ENCODE results near the gene SH3BGR. TPM values are rescaled to one million over a fixed set of nuclear protein-coding genes. Genes with fewer than 3 reads are reported as not detected.
"Not testable (repeated sequence)": the region's sequence is repeated elsewhere in the genome, so short reads cannot be mapped to it uniquely, and the experiment has no call there.

SH3BGR gene
- 3.6 TPM for polyA plus RNA-seq (2013, experiment 1 of 2)
- polyA plus RNA-seq (2013, experiment 2 of 2): 3.4 TPM

DNA sequence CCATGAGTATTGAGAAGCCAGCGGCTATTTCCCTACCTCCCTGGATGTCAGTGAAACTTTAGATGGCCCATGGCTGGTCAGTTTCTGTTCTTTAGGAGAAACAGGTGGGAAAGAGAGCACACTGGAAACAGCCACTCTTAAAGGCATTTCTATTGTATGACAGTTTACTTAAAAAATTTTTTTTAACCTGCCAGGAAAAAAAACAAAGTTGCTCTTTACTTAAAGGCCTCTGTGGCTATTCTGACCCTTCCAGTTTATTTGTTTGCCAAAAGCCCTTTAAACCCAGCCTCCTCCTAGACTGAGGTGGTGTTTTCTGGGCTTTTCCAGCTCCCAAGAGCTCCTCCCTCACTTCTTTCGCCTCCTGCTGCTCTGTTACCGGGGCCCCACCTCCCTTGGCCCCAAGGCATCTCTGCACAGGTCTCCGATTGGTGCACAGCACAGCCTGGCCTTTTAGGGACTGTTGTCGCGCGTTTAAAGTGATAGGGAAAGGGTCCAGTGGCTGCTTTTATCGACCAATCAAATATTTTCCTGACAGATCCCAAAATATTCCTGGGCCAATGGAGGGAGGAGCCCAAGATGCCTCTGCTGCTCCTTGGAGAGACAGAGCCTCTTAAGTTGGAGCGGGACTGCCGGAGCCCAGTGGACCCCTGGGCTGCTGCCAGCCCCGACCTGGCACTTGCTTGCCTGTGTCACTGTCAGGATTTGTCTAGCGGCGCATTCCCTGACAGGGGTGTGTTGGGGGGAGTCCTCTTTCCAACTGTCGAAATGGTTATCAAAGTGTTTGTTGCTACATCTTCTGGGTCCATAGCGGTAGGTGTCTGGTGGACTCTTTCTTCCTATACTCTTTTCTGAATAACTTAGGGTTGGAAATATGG lies at the start of gene SH3BGR:
Gene SH3BGR, plus strand, starts transcription at position 639 of the 875 bp plus-strand sequence. Its CDS starts 127 bp downstream, at position 766.
- Histone ChIP-seq H4K91ac (ENCODE audit: low read length) (no peak within 1 kb of the TSS), H3K18ac (ENCODE audit: low read depth in 1 of 2, low read length in 2 of 2) (no peak within 1 kb of the TSS), H3K27ac (ENCODE audit: low read length, poor library complexity, severe bottlenecking) (no peak within 1 kb of the TSS), H2BK5ac (ENCODE audit: low read depth, low read length, poor library complexity, severe bottlenecking) (no peak within 1 kb of the TSS), H2BK15ac (ENCODE audit: low read depth, poor library complexity, severe bottlenecking) (peak within 1 kb of the TSS; percentile 52), H3K4me2 (ENCODE audit: low read length, poor library complexity, severe bottlenecking) (no peak within 1 kb of the TSS), H3K9ac (ENCODE audit: low read length) (peak within 1 kb of the TSS; percentile 71), H3K9me3 (ENCODE audit: control insufficient read depth, low read length) (no peaks in the 10 kb centered on the region), H3K27me3 (ENCODE audit: control insufficient read depth in 1 of 2, insufficient read depth in 1 of 2, low read length in 2 of 2) (peaks cover 0 to 4% of the 10 kb centered on the region in 2 experiments), H2AK5ac (ENCODE audit: low read length, severe bottlenecking) (no peak within 1 kb of the TSS), H3K79me1 (replicated peaks; ENCODE audit: low read length, poor library complexity, severe bottlenecking) (peaks cover 4% of the 10 kb centered on the region), H3K4me1 (ENCODE audit: control insufficient read depth, insufficient read depth, low read depth, low read length) (peaks cover 1% of the 10 kb centered on the region), H2BK120ac (ENCODE audit: low read depth, low read length) (no peak within 1 kb of the TSS), H3K4ac (ENCODE audit: low read depth in 1 of 2, low read length in 2 of 2) (peak within 1 kb of the TSS in 1 of 2 experiments; percentile 27), H3K14ac (ENCODE audit: low read length in 2 of 2) (no peak within 1 kb of the TSS), H3K36me3 (ENCODE audit: control insufficient read depth in 1 of 2, insufficient read depth in 2 of 2, low read depth in 1 of 2, low read length in 2 of 2) (no peaks in the 10 kb centered on the region), H2AFZ (ENCODE audit: low read depth, low read length) (no peak within 1 kb of the TSS), H4K8ac (ENCODE audit: low read length) (no peak within 1 kb of the TSS), H2BK12ac (ENCODE audit: low read length in 2 of 2) (no peak within 1 kb of the TSS), H3K4me3 (ENCODE audit: insufficient read depth in 1 of 2, low read depth in 1 of 2, low read length in 2 of 2) (peak within 1 kb of the TSS in 1 of 2 experiments; percentile 64), H3K23ac (ENCODE audit: low read length in 2 of 2) (no peak within 1 kb of the TSS)
- DNase-seq: no peak
- 77% methylated on average over 15 of the region's 15 CpGs for WGBS

DNA sequence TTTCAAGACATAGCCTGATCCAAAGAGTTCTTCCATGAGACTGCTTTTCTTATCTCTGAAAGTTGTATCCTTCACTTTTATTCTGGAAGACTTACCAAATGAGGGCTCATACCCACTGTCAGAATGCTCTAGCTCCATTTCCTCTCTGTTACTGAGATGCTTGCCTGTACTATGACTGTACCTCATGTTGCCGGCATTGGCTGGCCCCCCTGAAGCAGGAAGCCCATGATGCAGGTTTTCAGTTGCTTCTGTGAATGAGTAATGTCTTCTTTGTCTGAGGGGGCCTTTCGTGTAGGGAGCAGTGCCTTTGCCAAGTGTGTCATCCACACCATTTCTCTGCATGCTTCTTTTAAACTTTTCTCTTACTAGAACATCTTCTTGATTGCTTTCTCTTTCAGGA lies 45.7 kb upstream of the SH3BGR start:
- no peak overlapping the region for H2AK5ac ChIP-seq (ENCODE audit: low read length, severe bottlenecking)
- H3K9me3 ChIP-seq (ENCODE audit: control insufficient read depth, low read length): peaks cover 16% of the 10 kb centered on the region
- no peak overlapping the region for H3K14ac ChIP-seq (ENCODE audit: low read length in 2 of 2)
- no peak overlapping the region for H3K4ac ChIP-seq (ENCODE audit: low read depth in 1 of 2, low read length in 2 of 2)
- no peak overlapping the region for H4K91ac ChIP-seq (ENCODE audit: low read length)
- no peak overlapping the region for H2BK120ac ChIP-seq (ENCODE audit: low read depth, low read length)
- H3K79me1 ChIP-seq (replicated peaks; ENCODE audit: low read length, poor library complexity, severe bottlenecking): peaks cover 2% of the 10 kb centered on the region
- H2BK5ac ChIP-seq (ENCODE audit: low read depth, low read length, poor library complexity, severe bottlenecking): no peak overlapping the region
- no peak overlapping the region for H2BK15ac ChIP-seq (ENCODE audit: low read depth, poor library complexity, severe bottlenecking)
- no peaks in the 10 kb centered on the region for H3K4me1 ChIP-seq (ENCODE audit: control insufficient read depth, insufficient read depth, low read depth, low read length)
- no peak overlapping the region for H4K8ac ChIP-seq (ENCODE audit: low read length)
- no peak overlapping the region for H3K27ac ChIP-seq (ENCODE audit: low read length, poor library complexity, severe bottlenecking)
- H3K23ac ChIP-seq (ENCODE audit: low read length in 2 of 2): no peak overlapping the region
- no peaks in the 10 kb centered on the region for H3K27me3 ChIP-seq (ENCODE audit: control insufficient read depth in 1 of 2, insufficient read depth in 1 of 2, low read length in 2 of 2)
- H3K9ac ChIP-seq (ENCODE audit: low read length): no peak overlapping the region
- H3K18ac ChIP-seq (ENCODE audit: low read depth in 1 of 2, low read length in 2 of 2): no peak overlapping the region
- peaks cover 17 to 44% of the 10 kb centered on the region in 2 experiments for H3K36me3 ChIP-seq (ENCODE audit: control insufficient read depth in 1 of 2, insufficient read depth in 2 of 2, low read depth in 1 of 2, low read length in 2 of 2)
- no peak overlapping the region for H2BK12ac ChIP-seq (ENCODE audit: low read length in 2 of 2)
- H2AFZ ChIP-seq (ENCODE audit: low read depth, low read length): no peak overlapping the region
- H3K4me3 ChIP-seq (ENCODE audit: insufficient read depth in 1 of 2, low read depth in 1 of 2, low read length in 2 of 2): no peak overlapping the region
- DNase-seq: no peak
- no peak overlapping the region for H3K4me2 ChIP-seq (ENCODE audit: low read length, poor library complexity, severe bottlenecking)
- 100% methylated on average over 2 of the region's 2 CpGs for WGBS

DNA sequence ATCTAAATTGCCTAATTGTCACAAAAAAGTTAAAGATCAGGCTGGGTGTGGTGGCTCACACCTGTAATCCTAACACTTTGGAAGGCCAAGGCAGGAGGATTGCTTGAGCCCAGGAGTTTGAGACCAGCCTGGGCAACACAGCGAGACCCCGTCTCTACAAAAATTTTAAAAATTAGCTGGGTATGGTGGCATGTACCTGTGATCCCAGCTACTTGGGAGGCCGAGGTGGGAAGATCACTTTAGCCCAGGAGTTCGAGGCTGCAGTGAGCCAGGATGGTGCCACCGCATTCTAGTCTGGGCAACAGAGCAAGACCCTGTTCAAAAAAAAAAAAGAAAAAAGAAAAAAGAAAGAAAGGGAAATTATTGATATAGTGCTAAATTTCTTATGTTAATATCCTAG lies 32.6 kb upstream of the SH3BGR start:
- not testable (repeated sequence) for H2AFZ ChIP-seq (ENCODE audit: low read depth, low read length); H3K18ac ChIP-seq (ENCODE audit: low read depth in 1 of 2, low read length in 2 of 2); H4K91ac ChIP-seq (ENCODE audit: low read length); H3K4me1 ChIP-seq (ENCODE audit: control insufficient read depth, insufficient read depth, low read depth, low read length); H3K27ac ChIP-seq (ENCODE audit: low read length, poor library complexity, severe bottlenecking); H3K23ac ChIP-seq (ENCODE audit: low read length in 2 of 2); H3K14ac ChIP-seq (ENCODE audit: low read length in 2 of 2); H2BK5ac ChIP-seq (ENCODE audit: low read depth, low read length, poor library complexity, severe bottlenecking); H3K4me3 ChIP-seq (ENCODE audit: insufficient read depth in 1 of 2, low read depth in 1 of 2, low read length in 2 of 2); H4K8ac ChIP-seq (ENCODE audit: low read length); H3K4ac ChIP-seq (ENCODE audit: low read depth in 1 of 2, low read length in 2 of 2); H3K27me3 ChIP-seq (ENCODE audit: control insufficient read depth in 1 of 2, insufficient read depth in 1 of 2, low read length in 2 of 2); H2BK15ac ChIP-seq (ENCODE audit: low read depth, poor library complexity, severe bottlenecking); H3K36me3 ChIP-seq (ENCODE audit: control insufficient read depth in 1 of 2, insufficient read depth in 2 of 2, low read depth in 1 of 2, low read length in 2 of 2); H3K9me3 ChIP-seq (ENCODE audit: control insufficient read depth, low read length); H3K4me2 ChIP-seq (ENCODE audit: low read length, poor library complexity, severe bottlenecking); H2BK12ac ChIP-seq (ENCODE audit: low read length in 2 of 2); H2BK120ac ChIP-seq (ENCODE audit: low read depth, low read length); H3K79me1 ChIP-seq (replicated peaks; ENCODE audit: low read length, poor library complexity, severe bottlenecking); DNase-seq; H2AK5ac ChIP-seq (ENCODE audit: low read length, severe bottlenecking); H3K9ac ChIP-seq (ENCODE audit: low read length)
- WGBS: 96% methylated on average over 4 of the region's 5 CpGs

DNA sequence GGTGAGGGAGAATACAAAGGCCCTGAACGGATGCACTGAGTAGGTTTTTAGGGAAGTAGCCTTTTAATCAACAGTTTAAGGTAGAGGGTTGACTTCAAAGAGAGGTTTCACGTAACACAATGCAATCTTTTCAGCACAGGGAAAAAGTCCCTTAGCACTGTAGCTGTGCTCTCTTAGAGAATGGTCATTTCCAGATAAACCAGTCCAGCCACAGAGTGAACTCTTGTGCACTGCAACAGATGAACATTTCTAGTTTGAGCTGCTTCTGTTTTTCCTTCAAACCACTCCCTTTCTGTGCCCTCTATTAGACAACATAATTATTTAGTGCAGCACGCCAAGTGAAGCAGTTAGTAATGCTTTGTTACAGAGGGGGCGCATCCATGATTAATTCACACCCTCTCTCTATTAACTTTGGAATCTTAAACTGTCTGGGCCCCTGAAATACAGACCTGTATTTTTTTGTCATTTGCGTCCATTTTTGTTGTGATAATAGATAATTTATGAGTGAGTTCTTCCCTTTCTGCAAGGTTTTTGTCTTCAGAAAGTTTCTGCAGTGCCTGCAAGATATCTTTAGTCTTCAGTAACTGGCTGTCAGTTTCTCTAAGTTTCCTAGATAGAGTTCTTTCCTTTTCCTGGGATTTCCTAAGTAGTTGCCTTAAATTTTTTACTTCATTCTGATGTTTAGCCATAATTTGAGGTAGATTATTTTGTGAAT lies 29.1 kb upstream of the SH3BGR start:
- no peaks in the 10 kb centered on the region for H3K27me3 ChIP-seq (ENCODE audit: control insufficient read depth in 1 of 2, insufficient read depth in 1 of 2, low read length in 2 of 2)
- 62% methylated on average over 4 of the region's 5 CpGs for WGBS
- H3K4ac ChIP-seq (ENCODE audit: low read depth in 1 of 2, low read length in 2 of 2): no peak overlapping the region
- H3K9me3 ChIP-seq (ENCODE audit: control insufficient read depth, low read length): no peaks in the 10 kb centered on the region
- no peak overlapping the region for H3K4me2 ChIP-seq (ENCODE audit: low read length, poor library complexity, severe bottlenecking)
- no peak overlapping the region for H2BK12ac ChIP-seq (ENCODE audit: low read length in 2 of 2)
- H2AK5ac ChIP-seq (ENCODE audit: low read length, severe bottlenecking): no peak overlapping the region
- H4K8ac ChIP-seq (ENCODE audit: low read length): no peak overlapping the region
- no peak overlapping the region for H3K4me3 ChIP-seq (ENCODE audit: insufficient read depth in 1 of 2, low read depth in 1 of 2, low read length in 2 of 2)
- H3K4me1 ChIP-seq (ENCODE audit: control insufficient read depth, insufficient read depth, low read depth, low read length): no peaks in the 10 kb centered on the region
- no peak overlapping the region for H3K9ac ChIP-seq (ENCODE audit: low read length)
- H3K23ac ChIP-seq (ENCODE audit: low read length in 2 of 2): no peak overlapping the region
- H2BK120ac ChIP-seq (ENCODE audit: low read depth, low read length): no peak overlapping the region
- H4K91ac ChIP-seq (ENCODE audit: low read length): no peak overlapping the region
- no peak overlapping the region for H3K14ac ChIP-seq (ENCODE audit: low read length in 2 of 2)
- no peak overlapping the region for H2AFZ ChIP-seq (ENCODE audit: low read depth, low read length)
- no peak overlapping the region for H3K27ac ChIP-seq (ENCODE audit: low read length, poor library complexity, severe bottlenecking)
- DNase-seq: no peak
- no peak overlapping the region for H2BK15ac ChIP-seq (ENCODE audit: low read depth, poor library complexity, severe bottlenecking)
- H3K79me1 ChIP-seq (replicated peaks; ENCODE audit: low read length, poor library complexity, severe bottlenecking): no peaks in the 10 kb centered on the region
- H3K18ac ChIP-seq (ENCODE audit: low read depth in 1 of 2, low read length in 2 of 2): no peak overlapping the region
- no peak overlapping the region for H2BK5ac ChIP-seq (ENCODE audit: low read depth, low read length, poor library complexity, severe bottlenecking)
- H3K36me3 ChIP-seq (ENCODE audit: control insufficient read depth in 1 of 2, insufficient read depth in 2 of 2, low read depth in 1 of 2, low read length in 2 of 2): no peaks in the 10 kb centered on the region

Measured in mesenchymal stem cell (in vitro differentiated cells and primary cell).